ENCODE data around the gene CIBAR2. TPM values are rescaled to one million over a fixed set of nuclear protein-coding genes. Genes with fewer than 3 reads are reported as not detected.
A peak's percentile ranks its signal among the peaks of the same experiment; 100 is the strongest.
"Not testable (repeated sequence)": the region's sequence is repeated elsewhere in the genome, so short reads cannot be mapped to it uniquely, and the experiment has no call there.

Gene CIBAR2
- total RNA-seq, 1 donor from 2014 or later: not detected

GRCh38 chr16:85064186-85064585 is 48.1 kb downstream of the CIBAR2 start:
- DNase-seq (ENCODE audit: low read depth): no peak

- no peak for DNase-seq (ENCODE audit: low read depth)
These were observed 49.4 kb downstream of the CIBAR2 start for GRCh38 chr16:85062845-85063244.

GRCh38 chr16:85062323-85062722 is 49.9 kb downstream of the CIBAR2 start:
- DNase-seq (ENCODE audit: low read depth): no peak

- DNase-seq (ENCODE audit: low read depth): no peak
These were observed 50.7 kb downstream of the CIBAR2 start for GRCh38 chr16:85061566-85061965.

- DNase-seq (ENCODE audit: low read depth): no peak
These were observed 53.4 kb downstream of the CIBAR2 start for GRCh38 chr16:85058909-85059308.

- peak; percentile 60 for DNase-seq (ENCODE audit: low read depth)
These were observed 54.3 kb downstream of the CIBAR2 start for GRCh38 chr16:85057948-85058347.

- DNase-seq (ENCODE audit: low read depth): no peak
These were observed 54.9 kb downstream of the CIBAR2 start for GRCh38 chr16:85057212-85057889.

- DNase-seq (ENCODE audit: low read depth): no peak
These were observed 56.0 kb downstream of the CIBAR2 start for GRCh38 chr16:85056211-85056748.

GRCh38 chr16:85055493-85056210 is 56.6 kb downstream of the CIBAR2 start:
- DNase-seq (ENCODE audit: low read depth): peak; percentile 83

GRCh38 chr16:85054948-85055492 is 57.3 kb downstream of the CIBAR2 start:
- no peak for DNase-seq (ENCODE audit: low read depth)

- DNase-seq (ENCODE audit: low read depth): not testable (repeated sequence)
These were observed 58.0 kb downstream of the CIBAR2 start for GRCh38 chr16:85054321-85054720.

GRCh38 chr16:85052536-85052935 is 59.7 kb downstream of the CIBAR2 start:
- no peak for DNase-seq (ENCODE audit: low read depth)

GRCh38 chr16:85051683-85052082 is 60.6 kb downstream of the CIBAR2 start:
- DNase-seq (ENCODE audit: low read depth): no peak

- DNase-seq (ENCODE audit: low read depth): no peak
These were observed 61.1 kb downstream of the CIBAR2 start for GRCh38 chr16:85051067-85051581.

GRCh38 chr16:85049706-85050305 is 62.5 kb downstream of the CIBAR2 start:
- DNase-seq (ENCODE audit: low read depth): no peak

- DNase-seq (ENCODE audit: low read depth): peak; percentile 50
These were observed 63.2 kb downstream of the CIBAR2 start for GRCh38 chr16:85048921-85049562.

Other genes with a start within 250 kb of the CIBAR2 start
- gene ZDHHC7, start 100.9 kb downstream of the CIBAR2 start, total RNA-seq: 54.7 and 75.7 TPM in 2 replicates
- gene KIAA0513, start 84.7 kb downstream of the CIBAR2 start, total RNA-seq: 11.9 and 17.9 TPM in 2 replicates